ENCODE results near the gene CASQ2.

- TF ChIP-seq CTCF (IDR thresholded peaks at IDR 0.05; ENCODE audit: low read length) (no peak), EZH2 (optimal IDR thresholded peaks at IDR 0.05; ENCODE audit: low read depth, low read length) (no peak)
These were observed 37.1 kb upstream of the CASQ2 start for GRCh38 chr1:115805597-115805996.

Data from MM.1S (cell line).